Parathyroid adenoma (tissue), 2 donors: ENCODE data around the gene DEPDC4.
A peak's percentile ranks its signal among the peaks of the same experiment; 100 is the strongest.
"Not testable (repeated sequence)": the region's sequence is repeated elsewhere in the genome, so short reads cannot be mapped to it uniquely, and the experiment has no call there.

ENCODE experiments used
- H2AFZ ChIP-seq: fragments of 300-600 bp; sonication (generic); one replicate; pipeline ENCODE4 v1.7.0; 2017; ENCODE audit warnings: antibody characterized with exemption, mild to moderate bottlenecking
- H3K27ac ChIP-seq: fragments of 300-600 bp; sonication (generic); one replicate; pipeline ENCODE4 v1.7.0; 2017
- H3K27me3 ChIP-seq: fragments of 300-600 bp; sonication (generic); one replicate; pipeline ENCODE4 v1.7.0; 2017; ENCODE audit warnings: low read length; ENCODE audit not compliant: control insufficient read depth, insufficient read depth
- H3K36me3 ChIP-seq: fragments of 300-600 bp; sonication (generic); one replicate; pipeline ENCODE4 v1.7.0; 2017; ENCODE audit warnings: low read length; ENCODE audit not compliant: control insufficient read depth, insufficient read depth
- H3K4me1 ChIP-seq: fragments of 300-600 bp; sonication (generic); one replicate; pipeline ENCODE4 v1.7.0; 2017; ENCODE audit warnings: control low read depth
- H3K4me2 ChIP-seq: fragments of 300-600 bp; sonication (generic); one replicate; pipeline ENCODE4 v1.7.0; 2017; ENCODE audit warnings: low read length
- H3K4me3 ChIP-seq: fragments of 300-600 bp; sonication (generic); one replicate; pipeline ENCODE4 v1.7.0; 2017; ENCODE audit warnings: low read depth, low read length
- H3K79me2 ChIP-seq: fragments of 300-600 bp; sonication (generic); one replicate; pipeline ENCODE4 v1.7.0; 2017; ENCODE audit warnings: control low read depth
- H3K9ac ChIP-seq: fragments of 300-600 bp; sonication (generic); one replicate; pipeline ENCODE4 v1.7.0; 2017; ENCODE audit warnings: mild to moderate bottlenecking
- H3K9me3 ChIP-seq: fragments of 300-600 bp; sonication (generic); one replicate; pipeline ENCODE4 v1.7.0; 2017; ENCODE audit warnings: low read length; ENCODE audit not compliant: control insufficient read depth
- CTCF ChIP-seq: fragments of 300-600 bp; sonication (generic); IDR thresholded peaks from one replicate; pipeline ENCODE4 v1.7.0; 2017; ENCODE audit warnings: antibody characterized with exemption, mild to moderate bottlenecking
- donor health status: primary hyperparathyroidism.

The DEPDC4 gene

GRCh38 chr12:100243137-100243536 is 23.7 kb downstream of the DEPDC4 start:
- no peak overlapping the region for H3K4me2 ChIP-seq
- no peak for TF ChIP-seq CTCF

DNA sequence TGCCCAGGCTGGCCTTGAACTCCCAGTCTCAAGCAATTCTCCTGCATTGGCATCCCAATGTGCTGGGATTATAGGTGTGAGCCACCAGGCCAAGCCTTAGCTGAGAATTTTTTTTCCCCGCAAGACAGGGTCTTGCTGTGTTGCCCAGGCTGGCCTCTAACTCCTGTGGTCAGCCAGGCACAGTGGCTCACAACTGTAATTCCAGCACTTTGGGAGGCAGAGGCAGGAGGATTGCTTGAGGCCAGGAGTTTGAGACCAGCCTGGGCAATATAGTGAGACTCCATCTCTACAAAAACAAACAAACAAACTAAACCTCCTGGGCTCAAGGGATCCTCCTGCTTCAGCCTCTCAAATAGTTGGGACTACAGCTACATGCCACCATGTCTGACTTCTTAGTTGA is 27.3 kb downstream of the DEPDC4 start:
- no peaks in the 10 kb centered on the region for H3K9me3 ChIP-seq
- H2AFZ ChIP-seq, result no peak overlapping the region
- no peak overlapping the region for H3K4me2 ChIP-seq
- no peaks in the 10 kb centered on the region for H3K27me3 ChIP-seq
- no peaks in the 10 kb centered on the region for H3K79me2 ChIP-seq
- no peaks in the 10 kb centered on the region for H3K4me1 ChIP-seq
- no peak overlapping the region for H3K27ac ChIP-seq
- H3K9ac ChIP-seq, result no peak overlapping the region
- no peaks in the 10 kb centered on the region for H3K36me3 ChIP-seq
- no peak overlapping the region for H3K4me3 ChIP-seq
- no peak for TF ChIP-seq CTCF

More at GRCh38 chr12:100243137-100243536, 23.7 kb downstream of the DEPDC4 start:
- no peak overlapping the region for H3K9ac ChIP-seq
- no peaks in the 10 kb centered on the region for H3K9me3 ChIP-seq
- H3K36me3 ChIP-seq, result no peaks in the 10 kb centered on the region
- no peak overlapping the region for H3K4me3 ChIP-seq
- H2AFZ ChIP-seq, result no peak overlapping the region
- no peaks in the 10 kb centered on the region for H3K27me3 ChIP-seq
- H3K79me2 ChIP-seq, result no peaks in the 10 kb centered on the region
- no peaks in the 10 kb centered on the region for H3K4me1 ChIP-seq
- H3K27ac ChIP-seq, result no peak overlapping the region

DNA sequence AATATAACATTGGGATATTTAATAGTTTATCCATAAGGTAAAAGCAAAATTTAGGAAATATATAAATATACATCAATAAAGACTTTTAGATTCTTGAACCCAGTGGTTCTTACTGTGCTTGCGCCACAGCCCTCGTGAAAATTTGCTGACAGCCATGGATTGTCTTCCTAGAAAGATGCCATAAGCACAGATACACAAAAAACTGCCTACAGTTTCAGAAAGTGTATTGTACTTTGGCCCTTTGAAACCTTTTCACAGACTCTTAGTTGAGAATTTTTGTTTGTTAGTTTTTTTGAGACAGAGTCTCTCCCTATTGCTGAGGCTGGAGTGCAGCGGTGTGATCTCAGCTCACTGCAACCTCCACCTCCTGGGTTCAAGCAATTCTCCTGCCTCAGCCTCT is 28.1 kb downstream of the DEPDC4 start:
- Histone ChIP-seq H3K4me2 (no peak overlapping the region), H3K4me3 (no peak overlapping the region), H3K4me1 (no peaks in the 10 kb centered on the region), H3K9me3 (no peaks in the 10 kb centered on the region), H2AFZ (no peak overlapping the region), H3K9ac (no peak overlapping the region), H3K79me2 (no peaks in the 10 kb centered on the region), H3K36me3 (no peaks in the 10 kb centered on the region), H3K27me3 (no peaks in the 10 kb centered on the region), H3K27ac (no peak overlapping the region)
- no peak for TF ChIP-seq CTCF

- H3K9ac ChIP-seq, result no peak overlapping the region
- no peak overlapping the region for H2AFZ ChIP-seq
- no peaks in the 10 kb centered on the region for H3K79me2 ChIP-seq
- H3K27ac ChIP-seq, result no peak overlapping the region
- no peaks in the 10 kb centered on the region for H3K36me3 ChIP-seq
- TF ChIP-seq CTCF, result peak; percentile 70
- H3K4me2 ChIP-seq, result no peak overlapping the region
- no peaks in the 10 kb centered on the region for H3K4me1 ChIP-seq
- no peaks in the 10 kb centered on the region for H3K9me3 ChIP-seq
- H3K4me3 ChIP-seq, result no peak overlapping the region
- no peaks in the 10 kb centered on the region for H3K27me3 ChIP-seq
These were observed 32.1 kb downstream of the DEPDC4 start for GRCh38 chr12:100234591-100235304.

GRCh38 chr12:100234166-100234565 is 32.7 kb downstream of the DEPDC4 start:
- no peak overlapping the region for H3K9ac ChIP-seq
- no peak for TF ChIP-seq CTCF
- no peaks in the 10 kb centered on the region for H3K9me3 ChIP-seq
- H3K4me3 ChIP-seq, result no peak overlapping the region
- H2AFZ ChIP-seq, result no peak overlapping the region
- H3K27ac ChIP-seq, result no peak overlapping the region
- no peaks in the 10 kb centered on the region for H3K36me3 ChIP-seq
- H3K79me2 ChIP-seq, result no peaks in the 10 kb centered on the region
- no peaks in the 10 kb centered on the region for H3K4me1 ChIP-seq
- H3K4me2 ChIP-seq, result no peak overlapping the region
- no peaks in the 10 kb centered on the region for H3K27me3 ChIP-seq

DNA sequence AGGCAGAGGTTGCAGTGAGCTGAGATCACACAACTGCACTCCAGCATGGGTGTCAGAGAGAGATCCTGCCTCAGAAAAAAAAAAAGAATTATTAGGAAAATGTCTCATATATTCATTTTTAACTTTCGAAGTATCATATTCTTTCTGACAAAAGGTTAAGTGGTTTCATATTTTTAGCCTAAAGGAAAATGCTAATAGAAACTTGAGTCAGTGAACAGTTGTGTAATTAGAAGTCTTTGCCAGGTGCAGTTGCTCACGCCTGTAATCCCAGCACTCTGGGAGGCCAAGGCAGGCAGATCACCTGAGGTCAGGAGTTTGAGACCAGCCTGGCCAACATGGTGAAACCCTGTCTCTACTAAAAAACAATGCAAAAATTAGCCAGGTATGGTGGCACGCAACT is 35.0 kb downstream of the DEPDC4 start:
- H2AFZ ChIP-seq, H3K27ac ChIP-seq, H3K4me3 ChIP-seq, H3K9ac ChIP-seq, H3K36me3 ChIP-seq, H3K79me2 ChIP-seq, H3K4me2 ChIP-seq, H3K27me3 ChIP-seq, H3K9me3 ChIP-seq, H3K4me1 ChIP-seq: not testable (repeated sequence)
